ENCODE measurements around the gene FBXL16. TPM values are rescaled to one million over a fixed set of nuclear protein-coding genes. Genes with fewer than 3 reads are reported as not detected.

The FBXL16 gene
- total RNA-seq, 6 donors from 2014 or later = 1.0 to 8.1 (median 4.1) TPM

GRCh38 chr16:677316-678190, 28.0 kb downstream of the FBXL16 start:
- Histone ChIP-seq H3K36me3 (peaks cover 14 to 29% (median 23%) of the 10 kb centered on the region in 4 donors), H3K9me3 (no peaks in the 10 kb centered on the region), H3K27me3 (no peaks in the 10 kb centered on the region), H3K4me1 (peaks cover 32 to 65% (median 39%) of the 10 kb centered on the region in 4 donors), H3K27ac (no peak overlapping the region), H3K4me3 (no peak overlapping the region)
- TF ChIP-seq EP300 (IDR thresholded peaks at IDR 0.05) = no peak
- TF ChIP-seq POLR2AphosphoS5 (IDR thresholded peaks at IDR 0.05) = no peak
- TF ChIP-seq, protein P1, sequence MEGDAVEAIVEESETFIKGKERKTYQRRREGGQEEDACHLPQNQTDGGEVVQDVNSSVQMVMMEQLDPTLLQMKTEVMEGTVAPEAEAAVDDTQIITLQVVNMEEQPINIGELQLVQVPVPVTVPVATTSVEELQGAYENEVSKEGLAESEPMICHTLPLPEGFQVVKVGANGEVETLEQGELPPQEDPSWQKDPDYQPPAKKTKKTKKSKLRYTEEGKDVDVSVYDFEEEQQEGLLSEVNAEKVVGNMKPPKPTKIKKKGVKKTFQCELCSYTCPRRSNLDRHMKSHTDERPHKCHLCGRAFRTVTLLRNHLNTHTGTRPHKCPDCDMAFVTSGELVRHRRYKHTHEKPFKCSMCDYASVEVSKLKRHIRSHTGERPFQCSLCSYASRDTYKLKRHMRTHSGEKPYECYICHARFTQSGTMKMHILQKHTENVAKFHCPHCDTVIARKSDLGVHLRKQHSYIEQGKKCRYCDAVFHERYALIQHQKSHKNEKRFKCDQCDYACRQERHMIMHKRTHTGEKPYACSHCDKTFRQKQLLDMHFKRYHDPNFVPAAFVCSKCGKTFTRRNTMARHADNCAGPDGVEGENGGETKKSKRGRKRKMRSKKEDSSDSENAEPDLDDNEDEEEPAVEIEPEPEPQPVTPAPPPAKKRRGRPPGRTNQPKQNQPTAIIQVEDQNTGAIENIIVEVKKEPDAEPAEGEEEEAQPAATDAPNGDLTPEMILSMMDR (IDR thresholded peaks at IDR 0.05) = no peak
- no peak for TF ChIP-seq POLR2A (IDR thresholded peaks at IDR 0.05)
- ATAC-seq (ENCODE audit: low FRiP score in 2 of 2) (no peak), DNase-seq (peak in 1 of 2 donors; percentile 85)
- WGBS, 2 donors = 76 to 80% methylated on average over 22 to 23 of the region's 57 CpGs

- ATAC-seq (ENCODE audit: low FRiP score in 2 of 2) (peak in 1 of 2 donors; percentile 2), DNase-seq (peak; percentile 84 to 91)
- WGBS, 2 donors = 59 to 66% methylated on average over 19 to 23 of the region's 23 CpGs
- H3K27me3 ChIP-seq = no peaks in the 10 kb centered on the region
- H3K4me1 ChIP-seq = peaks cover 26 to 58% (median 34%) of the 10 kb centered on the region in 4 donors
- H3K9me3 ChIP-seq = no peaks in the 10 kb centered on the region
- H3K36me3 ChIP-seq = peaks cover 11 to 29% (median 23%) of the 10 kb centered on the region in 4 donors
- TF ChIP-seq, protein P1 (IDR thresholded peaks at IDR 0.05) = no peak
- TF ChIP-seq POLR2AphosphoS5 (IDR thresholded peaks at IDR 0.05) = no peak
- TF ChIP-seq EP300 (IDR thresholded peaks at IDR 0.05) = no peak
- TF ChIP-seq POLR2A (IDR thresholded peaks at IDR 0.05) = no peak
- no peak overlapping the region for H3K27ac ChIP-seq
- no peak overlapping the region for H3K4me3 ChIP-seq
Observed at GRCh38 chr16:676913-677312, 28.7 kb downstream of the FBXL16 start.

- no peak for ATAC-seq (ENCODE audit: low FRiP score in 2 of 2)
- TF ChIP-seq, protein P1 (IDR thresholded peaks at IDR 0.05) = no peak
- TF ChIP-seq POLR2AphosphoS5 (IDR thresholded peaks at IDR 0.05) (no peak), POLR2A (IDR thresholded peaks at IDR 0.05) (no peak), EP300 (IDR thresholded peaks at IDR 0.05) (no peak)
- H3K9me3 ChIP-seq = no peaks in the 10 kb centered on the region
- H3K27me3 ChIP-seq = no peaks in the 10 kb centered on the region
- H3K27ac ChIP-seq = no peak overlapping the region
- H3K36me3 ChIP-seq = peaks cover 10 to 29% (median 23%) of the 10 kb centered on the region in 4 donors
- no peak overlapping the region for H3K4me3 ChIP-seq
- DNase-seq = no peak
- H3K4me1 ChIP-seq = peaks cover 22 to 54% (median 30%) of the 10 kb centered on the region in 4 donors
- WGBS, 2 donors = 75 to 89% methylated on average over 9 to 19 of the region's 21 CpGs
Observed at GRCh38 chr16:676565-676902, 29.1 kb downstream of the FBXL16 start.

- no peak for ATAC-seq (ENCODE audit: low FRiP score in 2 of 2)
- Histone ChIP-seq H3K4me1 (peaks cover 17 to 49% (median 25%) of the 10 kb centered on the region in 4 donors), H3K27me3 (no peaks in the 10 kb centered on the region), H3K27ac (no peak overlapping the region), H3K4me3 (peak overlapping the region in 3 of 4 donors; percentile 21 to 37 (median 24)), H3K36me3 (peaks cover 14 to 31% (median 27%) of the 10 kb centered on the region in 4 donors), H3K9me3 (no peaks in the 10 kb centered on the region)
- DNase-seq = peak in 1 of 2 donors; percentile 84
- TF ChIP-seq POLR2A (IDR thresholded peaks at IDR 0.05) = no peak
- 35 to 58% methylated on average over 6 to 24 of the region's 25 CpGs for whole genome bisulfite sequencing, 2 donors
Observed at GRCh38 chr16:675884-676564, 29.6 kb downstream of the FBXL16 start.

Measured in upper lobe of left lung (tissue), 6 donors.